Fibroblast of skin of right quadriceps (primary cell): Measurements from ENCODE around the gene GRIN2A.

ENCODE experiments used
- DNase-seq: peaks from one replicate; pipeline ENCODE4 v3.0.0-alpha.2; 2013

GRIN2A gene

GRCh38 chr16:9908613-9909012 lies 273.6 kb downstream of the GRIN2A start:
- DNase-seq = no peak

GRCh38 chr16:9907752-9908151 lies 274.5 kb downstream of the GRIN2A start:
- DNase-seq = no peak

- DNase-seq = no peak
Measured at GRCh38 chr16:9906218-9906617, 276.0 kb downstream of the GRIN2A start.

- no peak for DNase-seq
Measured at GRCh38 chr16:9904526-9904925, 277.7 kb downstream of the GRIN2A start.

- no peak for DNase-seq
Measured at GRCh38 chr16:9900576-9900975, 281.7 kb downstream of the GRIN2A start.

- no peak for DNase-seq
Measured at GRCh38 chr16:9898555-9898954, 283.7 kb downstream of the GRIN2A start.

GRCh38 chr16:9898124-9898523 lies 284.1 kb downstream of the GRIN2A start:
- no peak for DNase-seq

GRCh38 chr16:9895817-9896216 lies 286.4 kb downstream of the GRIN2A start:
- no peak for DNase-seq

- DNase-seq = no peak
Measured at GRCh38 chr16:9885876-9886275, 296.4 kb downstream of the GRIN2A start.

- DNase-seq = no peak
Measured at GRCh38 chr16:9885467-9885866, 296.8 kb downstream of the GRIN2A start.

GRCh38 chr16:9875981-9876380 lies 306.2 kb downstream of the GRIN2A start:
- peak; percentile 2 for DNase-seq

GRCh38 chr16:9874219-9874618 lies 308.0 kb downstream of the GRIN2A start:
- DNase-seq = no peak

- no peak for DNase-seq
Measured at GRCh38 chr16:9870962-9871361, 311.3 kb downstream of the GRIN2A start.

- DNase-seq = no peak
Measured at GRCh38 chr16:9869776-9870175, 312.5 kb downstream of the GRIN2A start.

GRCh38 chr16:9868606-9869149 lies 313.6 kb downstream of the GRIN2A start:
- no peak for DNase-seq

GRCh38 chr16:9867176-9867575 lies 315.1 kb downstream of the GRIN2A start:
- no peak for DNase-seq

- DNase-seq = no peak
Measured at GRCh38 chr16:9864461-9864860, 317.8 kb downstream of the GRIN2A start.

GRCh38 chr16:9862327-9862726 lies 319.9 kb downstream of the GRIN2A start:
- no peak for DNase-seq

- DNase-seq = no peak
Measured at GRCh38 chr16:9860876-9861275, 321.4 kb downstream of the GRIN2A start.

- DNase-seq = peak; percentile 65
Measured at GRCh38 chr16:9859701-9860327, 322.4 kb downstream of the GRIN2A start.

- peak; percentile 92 for DNase-seq
Measured at GRCh38 chr16:9854675-9855074, 327.6 kb downstream of the GRIN2A start.

GRCh38 chr16:9852003-9852402 lies 330.2 kb downstream of the GRIN2A start:
- no peak for DNase-seq

GRCh38 chr16:9850817-9851216 lies 331.4 kb downstream of the GRIN2A start:
- DNase-seq = no peak

- no peak for DNase-seq
Measured at GRCh38 chr16:9849697-9850245, 332.5 kb downstream of the GRIN2A start.

GRCh38 chr16:9847146-9847545 lies 335.1 kb downstream of the GRIN2A start:
- peak; percentile 15 for DNase-seq
